HUES48 (cell line): ENCODE measurements around the gene FSTL1.

ENCODE experiments used
- H3K27ac ChIP-seq: one replicate; pipeline ENCODE4 v1.7.0; 2013; ENCODE audit warnings: low read depth, low read length, inconsistent platforms
- H3K27me3 ChIP-seq: 2 replicates; pipeline ENCODE4 v1.6.1; 2013; ENCODE audit warnings: mild to moderate bottlenecking, low read length; ENCODE audit not compliant: control insufficient read depth, insufficient read depth
- H3K36me3 ChIP-seq: 2 replicates; pipeline ENCODE4 v1.6.1; 2013; ENCODE audit warnings: low read length; ENCODE audit not compliant: control insufficient read depth, insufficient read depth
- H3K4me1 ChIP-seq: 2 replicates; pipeline ENCODE4 v1.6.1; 2013; ENCODE audit warnings: mild to moderate bottlenecking, low read length; ENCODE audit not compliant: control insufficient read depth, insufficient read depth
- H3K4me3 ChIP-seq: 2 replicates; pipeline ENCODE4 v1.5.1; 2013; ENCODE audit warnings: mild to moderate bottlenecking, low read depth, low read length
- H3K9ac ChIP-seq: 2 replicates; pipeline ENCODE4 v1.6.1; 2013; ENCODE audit warnings: mild to moderate bottlenecking, low read depth, low read length, moderate library complexity
- H3K9me3 ChIP-seq: 2 replicates; pipeline ENCODE4 v1.6.1; 2013; ENCODE audit warnings: low read length; ENCODE audit not compliant: control insufficient read depth, insufficient read depth

The FSTL1 gene

GRCh38 chr3:120440001-120440703 is 10.6 kb downstream of the FSTL1 start:
- Histone ChIP-seq H3K4me3 (no peak overlapping the region), H3K9me3 (no peaks in the 10 kb centered on the region), H3K27me3 (no peaks in the 10 kb centered on the region), H3K27ac (no peak overlapping the region), H3K9ac (no peak overlapping the region), H3K4me1 (peaks cover 34% of the 10 kb centered on the region), H3K36me3 (peaks cover 72% of the 10 kb centered on the region)

GRCh38 chr3:120438665-120439370 is 12.0 kb downstream of the FSTL1 start:
- Histone ChIP-seq H3K9me3 (no peaks in the 10 kb centered on the region), H3K27me3 (no peaks in the 10 kb centered on the region), H3K4me3 (no peak overlapping the region), H3K27ac (peak overlapping the region; percentile 36), H3K9ac (no peak overlapping the region), H3K36me3 (peaks cover 69% of the 10 kb centered on the region), H3K4me1 (peaks cover 32% of the 10 kb centered on the region)

GRCh38 chr3:120438216-120438615 is 12.6 kb downstream of the FSTL1 start:
- no peak overlapping the region for H3K4me3 ChIP-seq
- H3K27me3 ChIP-seq: no peaks in the 10 kb centered on the region
- peaks cover 33% of the 10 kb centered on the region for H3K4me1 ChIP-seq
- no peaks in the 10 kb centered on the region for H3K9me3 ChIP-seq
- peaks cover 65% of the 10 kb centered on the region for H3K36me3 ChIP-seq
- no peak overlapping the region for H3K9ac ChIP-seq
- no peak overlapping the region for H3K27ac ChIP-seq

- Histone ChIP-seq H3K36me3 (peaks cover 64% of the 10 kb centered on the region), H3K9ac (no peak overlapping the region)
These were observed 13.2 kb downstream of the FSTL1 start for GRCh38 chr3:120437559-120437958.

GRCh38 chr3:120436523-120437050 is 14.2 kb downstream of the FSTL1 start:
- Histone ChIP-seq H3K4me1 (peaks cover 48% of the 10 kb centered on the region), H3K4me3 (no peak overlapping the region), H3K9me3 (no peaks in the 10 kb centered on the region), H3K36me3 (peaks cover 57% of the 10 kb centered on the region), H3K27ac (peak overlapping the region; percentile 67), H3K27me3 (no peaks in the 10 kb centered on the region), H3K9ac (0 out of 2 replicates have a peak overlapping the region, but pooled peaks have one; percentile 24)

More at GRCh38 chr3:120437559-120437958, 13.2 kb downstream of the FSTL1 start:
- H3K27me3 ChIP-seq: no peaks in the 10 kb centered on the region
- no peak overlapping the region for H3K27ac ChIP-seq
- no peak overlapping the region for H3K4me3 ChIP-seq
- no peaks in the 10 kb centered on the region for H3K9me3 ChIP-seq
- peaks cover 38% of the 10 kb centered on the region for H3K4me1 ChIP-seq

GRCh38 chr3:120435621-120436020 is 15.2 kb downstream of the FSTL1 start:
- H3K4me1 ChIP-seq: peaks cover 48% of the 10 kb centered on the region
- H3K9me3 ChIP-seq: no peaks in the 10 kb centered on the region
- H3K27ac ChIP-seq: no peak overlapping the region
- no peak overlapping the region for H3K9ac ChIP-seq
- H3K4me3 ChIP-seq: no peak overlapping the region
- no peaks in the 10 kb centered on the region for H3K27me3 ChIP-seq
- H3K36me3 ChIP-seq: peaks cover 55% of the 10 kb centered on the region

- no peaks in the 10 kb centered on the region for H3K27me3 ChIP-seq
- no peaks in the 10 kb centered on the region for H3K9me3 ChIP-seq
- H3K4me3 ChIP-seq: no peak overlapping the region
- peaks cover 57% of the 10 kb centered on the region for H3K4me1 ChIP-seq
- peaks cover 55% of the 10 kb centered on the region for H3K36me3 ChIP-seq
- peak overlapping the region; percentile 29; the same call in 1 of the 2 replicates for H3K9ac ChIP-seq
- no peak overlapping the region for H3K27ac ChIP-seq
These were observed 17.0 kb downstream of the FSTL1 start for GRCh38 chr3:120433662-120434331.

- Histone ChIP-seq H3K4me1 (peaks cover 54% of the 10 kb centered on the region), H3K27ac (peak overlapping the region; percentile 65), H3K9me3 (no peaks in the 10 kb centered on the region), H3K4me3 (no peak overlapping the region), H3K9ac (0 out of 2 replicates have a peak overlapping the region, but pooled peaks have one; percentile 18), H3K36me3 (peaks cover 52% of the 10 kb centered on the region), H3K27me3 (no peaks in the 10 kb centered on the region)
These were observed 18.5 kb downstream of the FSTL1 start for GRCh38 chr3:120432150-120432860.

GRCh38 chr3:120429921-120430361 is 20.9 kb downstream of the FSTL1 start:
- Histone ChIP-seq H3K27ac (no peak overlapping the region), H3K4me1 (peaks cover 35% of the 10 kb centered on the region)

GRCh38 chr3:120428924-120429323 is 21.9 kb downstream of the FSTL1 start:
- no peak overlapping the region for H3K27ac ChIP-seq
- no peak overlapping the region for H3K9ac ChIP-seq
- H3K4me3 ChIP-seq: no peak overlapping the region
- no peaks in the 10 kb centered on the region for H3K9me3 ChIP-seq
- no peaks in the 10 kb centered on the region for H3K27me3 ChIP-seq
- peaks cover 35% of the 10 kb centered on the region for H3K4me1 ChIP-seq
- H3K36me3 ChIP-seq: peaks cover 59% of the 10 kb centered on the region

More at GRCh38 chr3:120429921-120430361, 20.9 kb downstream of the FSTL1 start:
- Histone ChIP-seq H3K9me3 (no peaks in the 10 kb centered on the region), H3K27me3 (no peaks in the 10 kb centered on the region), H3K9ac (no peak overlapping the region), H3K36me3 (peaks cover 61% of the 10 kb centered on the region), H3K4me3 (no peak overlapping the region)
